ENCODE results near the gene CNTN5.

The CNTN5 gene

DNA sequence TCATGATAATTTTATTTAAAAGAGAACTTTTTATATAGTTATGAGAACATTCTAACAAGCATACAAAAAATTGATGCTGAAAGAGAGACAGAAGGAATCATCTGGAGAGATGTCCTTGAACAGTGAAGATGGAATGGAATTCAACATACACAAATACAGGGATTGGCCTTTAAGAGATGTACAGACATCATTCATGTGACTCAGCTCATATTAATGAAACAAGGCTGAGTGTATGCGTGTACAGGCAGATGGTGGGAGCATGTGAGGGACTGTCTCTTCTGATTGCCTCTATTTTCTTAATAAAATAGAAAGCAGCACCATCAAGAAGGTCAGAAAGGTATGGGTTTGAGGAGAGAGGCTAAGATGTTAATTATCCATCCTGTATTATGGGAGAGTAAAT lies 793.3 kb downstream of the CNTN5 start:
- no peak for ATAC-seq
- TF ChIP-seq, protein P1, sequence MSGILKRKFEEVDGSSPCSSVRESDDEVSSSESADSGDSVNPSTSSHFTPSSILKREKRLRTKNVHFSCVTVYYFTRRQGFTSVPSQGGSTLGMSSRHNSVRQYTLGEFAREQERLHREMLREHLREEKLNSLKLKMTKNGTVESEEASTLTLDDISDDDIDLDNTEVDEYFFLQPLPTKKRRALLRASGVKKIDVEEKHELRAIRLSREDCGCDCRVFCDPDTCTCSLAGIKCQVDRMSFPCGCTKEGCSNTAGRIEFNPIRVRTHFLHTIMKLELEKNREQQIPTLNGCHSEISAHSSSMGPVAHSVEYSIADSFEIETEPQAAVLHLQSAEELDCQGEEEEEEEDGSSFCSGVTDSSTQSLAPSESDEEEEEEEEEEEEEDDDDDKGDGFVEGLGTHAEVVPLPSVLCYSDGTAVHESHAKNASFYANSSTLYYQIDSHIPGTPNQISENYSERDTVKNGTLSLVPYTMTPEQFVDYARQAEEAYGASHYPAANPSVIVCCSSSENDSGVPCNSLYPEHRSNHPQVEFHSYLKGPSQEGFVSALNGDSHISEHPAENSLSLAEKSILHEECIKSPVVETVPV (CRISPR knock-in tag; IDR thresholded peaks at IDR 0.05): no peak
- TF ChIP-seq CSDC2 (CRISPR knock-in tag; IDR thresholded peaks at IDR 0.05): no peak
- no peak for TF ChIP-seq BACH2 (CRISPR knock-in tag; IDR thresholded peaks at IDR 0.05; ENCODE audit: borderline replicate concordance)
- no peak for TF ChIP-seq ZC3H10 (CRISPR knock-in tag; IDR thresholded peaks at IDR 0.05)
- TF ChIP-seq TCF4 (CRISPR knock-in tag; IDR thresholded peaks at IDR 0.05; ENCODE audit: borderline replicate concordance): no peak
- no peak for TF ChIP-seq GLIS3 (CRISPR knock-in tag; IDR thresholded peaks at IDR 0.05)

DNA sequence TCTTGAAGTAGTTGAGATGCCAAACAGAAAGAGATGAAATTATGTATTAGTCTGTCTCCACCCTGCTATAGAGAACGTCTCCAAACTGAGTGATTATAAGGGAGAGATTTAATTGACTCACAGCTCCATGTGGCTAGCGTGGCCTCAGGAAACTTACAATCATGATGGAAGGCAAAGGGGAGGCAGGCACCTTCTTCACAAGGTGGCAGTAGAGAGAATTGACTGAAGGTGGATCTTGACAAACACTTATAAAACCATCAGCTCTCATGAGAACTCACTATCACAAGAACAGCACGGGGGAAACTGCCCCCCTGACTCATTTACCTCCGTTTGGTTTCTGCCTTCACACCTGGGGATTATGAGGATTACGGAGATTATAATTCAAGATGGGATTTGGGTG lies 794.0 kb downstream of the CNTN5 start:
- no peak for TF ChIP-seq ESRRG (CRISPR knock-in tag; IDR thresholded peaks at IDR 0.05)
- TF ChIP-seq, protein P2, sequence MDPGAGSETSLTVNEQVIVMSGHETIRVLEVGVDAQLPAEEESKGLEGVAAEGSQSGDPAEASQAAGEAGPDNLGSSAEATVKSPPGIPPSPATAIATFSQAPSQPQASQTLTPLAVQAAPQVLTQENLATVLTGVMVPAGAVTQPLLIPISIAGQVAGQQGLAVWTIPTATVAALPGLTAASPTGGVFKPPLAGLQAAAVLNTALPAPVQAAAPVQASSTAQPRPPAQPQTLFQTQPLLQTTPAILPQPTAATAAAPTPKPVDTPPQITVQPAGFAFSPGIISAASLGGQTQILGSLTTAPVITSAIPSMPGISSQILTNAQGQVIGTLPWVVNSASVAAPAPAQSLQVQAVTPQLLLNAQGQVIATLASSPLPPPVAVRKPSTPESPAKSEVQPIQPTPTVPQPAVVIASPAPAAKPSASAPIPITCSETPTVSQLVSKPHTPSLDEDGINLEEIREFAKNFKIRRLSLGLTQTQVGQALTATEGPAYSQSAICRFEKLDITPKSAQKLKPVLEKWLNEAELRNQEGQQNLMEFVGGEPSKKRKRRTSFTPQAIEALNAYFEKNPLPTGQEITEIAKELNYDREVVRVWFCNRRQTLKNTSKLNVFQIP (CRISPR knock-in tag; IDR thresholded peaks at IDR 0.05; ENCODE audit: borderline replicate concordance, low read depth): no peak
- TF ChIP-seq ZFP3 (CRISPR knock-in tag; IDR thresholded peaks at IDR 0.05): no peak
- no peak for TF ChIP-seq BACH2 (CRISPR knock-in tag; IDR thresholded peaks at IDR 0.05; ENCODE audit: borderline replicate concordance)
- TF ChIP-seq, protein P3, sequence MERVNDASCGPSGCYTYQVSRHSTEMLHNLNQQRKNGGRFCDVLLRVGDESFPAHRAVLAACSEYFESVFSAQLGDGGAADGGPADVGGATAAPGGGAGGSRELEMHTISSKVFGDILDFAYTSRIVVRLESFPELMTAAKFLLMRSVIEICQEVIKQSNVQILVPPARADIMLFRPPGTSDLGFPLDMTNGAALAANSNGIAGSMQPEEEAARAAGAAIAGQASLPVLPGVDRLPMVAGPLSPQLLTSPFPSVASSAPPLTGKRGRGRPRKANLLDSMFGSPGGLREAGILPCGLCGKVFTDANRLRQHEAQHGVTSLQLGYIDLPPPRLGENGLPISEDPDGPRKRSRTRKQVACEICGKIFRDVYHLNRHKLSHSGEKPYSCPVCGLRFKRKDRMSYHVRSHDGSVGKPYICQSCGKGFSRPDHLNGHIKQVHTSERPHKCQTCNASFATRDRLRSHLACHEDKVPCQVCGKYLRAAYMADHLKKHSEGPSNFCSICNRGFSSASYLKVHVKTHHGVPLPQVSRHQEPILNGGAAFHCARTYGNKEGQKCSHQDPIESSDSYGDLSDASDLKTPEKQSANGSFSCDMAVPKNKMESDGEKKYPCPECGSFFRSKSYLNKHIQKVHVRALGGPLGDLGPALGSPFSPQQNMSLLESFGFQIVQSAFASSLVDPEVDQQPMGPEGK (CRISPR knock-in tag; IDR thresholded peaks at IDR 0.05; ENCODE audit: borderline replicate concordance): no peak
- no peak for TF ChIP-seq ZNF70 (CRISPR knock-in tag; IDR thresholded peaks at IDR 0.05)
- TF ChIP-seq, protein P4, sequence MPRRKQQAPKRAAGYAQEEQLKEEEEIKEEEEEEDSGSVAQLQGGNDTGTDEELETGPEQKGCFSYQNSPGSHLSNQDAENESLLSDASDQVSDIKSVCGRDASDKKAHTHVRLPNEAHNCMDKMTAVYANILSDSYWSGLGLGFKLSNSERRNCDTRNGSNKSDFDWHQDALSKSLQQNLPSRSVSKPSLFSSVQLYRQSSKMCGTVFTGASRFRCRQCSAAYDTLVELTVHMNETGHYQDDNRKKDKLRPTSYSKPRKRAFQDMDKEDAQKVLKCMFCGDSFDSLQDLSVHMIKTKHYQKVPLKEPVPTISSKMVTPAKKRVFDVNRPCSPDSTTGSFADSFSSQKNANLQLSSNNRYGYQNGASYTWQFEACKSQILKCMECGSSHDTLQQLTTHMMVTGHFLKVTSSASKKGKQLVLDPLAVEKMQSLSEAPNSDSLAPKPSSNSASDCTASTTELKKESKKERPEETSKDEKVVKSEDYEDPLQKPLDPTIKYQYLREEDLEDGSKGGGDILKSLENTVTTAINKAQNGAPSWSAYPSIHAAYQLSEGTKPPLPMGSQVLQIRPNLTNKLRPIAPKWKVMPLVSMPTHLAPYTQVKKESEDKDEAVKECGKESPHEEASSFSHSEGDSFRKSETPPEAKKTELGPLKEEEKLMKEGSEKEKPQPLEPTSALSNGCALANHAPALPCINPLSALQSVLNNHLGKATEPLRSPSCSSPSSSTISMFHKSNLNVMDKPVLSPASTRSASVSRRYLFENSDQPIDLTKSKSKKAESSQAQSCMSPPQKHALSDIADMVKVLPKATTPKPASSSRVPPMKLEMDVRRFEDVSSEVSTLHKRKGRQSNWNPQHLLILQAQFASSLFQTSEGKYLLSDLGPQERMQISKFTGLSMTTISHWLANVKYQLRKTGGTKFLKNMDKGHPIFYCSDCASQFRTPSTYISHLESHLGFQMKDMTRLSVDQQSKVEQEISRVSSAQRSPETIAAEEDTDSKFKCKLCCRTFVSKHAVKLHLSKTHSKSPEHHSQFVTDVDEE (CRISPR knock-in tag; IDR thresholded peaks at IDR 0.05): no peak
- no peak for TF ChIP-seq GLIS3 (CRISPR knock-in tag; IDR thresholded peaks at IDR 0.05)
- TF ChIP-seq ZC3H10 (CRISPR knock-in tag; IDR thresholded peaks at IDR 0.05): no peak
- no peak for TF ChIP-seq OSR1 (CRISPR knock-in tag; IDR thresholded peaks at IDR 0.05)
- TF ChIP-seq, protein P5, sequence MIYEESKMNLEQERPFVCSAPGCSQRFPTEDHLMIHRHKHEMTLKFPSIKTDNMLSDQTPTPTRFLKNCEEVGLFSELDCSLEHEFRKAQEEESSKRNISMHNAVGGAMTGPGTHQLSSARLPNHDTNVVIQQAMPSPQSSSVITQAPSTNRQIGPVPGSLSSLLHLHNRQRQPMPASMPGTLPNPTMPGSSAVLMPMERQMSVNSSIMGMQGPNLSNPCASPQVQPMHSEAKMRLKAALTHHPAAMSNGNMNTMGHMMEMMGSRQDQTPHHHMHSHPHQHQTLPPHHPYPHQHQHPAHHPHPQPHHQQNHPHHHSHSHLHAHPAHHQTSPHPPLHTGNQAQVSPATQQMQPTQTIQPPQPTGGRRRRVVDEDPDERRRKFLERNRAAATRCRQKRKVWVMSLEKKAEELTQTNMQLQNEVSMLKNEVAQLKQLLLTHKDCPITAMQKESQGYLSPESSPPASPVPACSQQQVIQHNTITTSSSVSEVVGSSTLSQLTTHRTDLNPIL (CRISPR knock-in tag; IDR thresholded peaks at IDR 0.05; ENCODE audit: low read depth): no peak
- no peak for TF ChIP-seq RARB (CRISPR knock-in tag; IDR thresholded peaks at IDR 0.05)
- ATAC-seq: no peak

DNA sequence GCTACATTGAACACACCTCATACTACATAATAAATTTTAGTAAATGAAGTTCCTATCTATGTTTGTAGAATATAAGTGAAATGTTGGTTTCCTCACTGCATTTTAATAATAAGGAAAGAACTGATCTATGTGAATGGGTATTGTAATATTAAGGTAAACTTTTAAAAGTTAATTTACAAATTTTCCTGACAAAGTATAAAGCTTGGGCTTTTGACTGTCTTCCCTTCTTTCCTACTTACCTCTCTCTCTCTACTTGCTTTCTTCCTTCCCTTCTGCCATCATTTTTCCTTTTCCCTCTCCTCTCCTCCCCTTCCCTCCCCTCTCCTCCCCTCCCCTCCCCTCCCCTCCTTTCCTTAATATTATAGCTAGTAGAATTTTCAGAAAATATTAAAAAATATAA lies 798.2 kb downstream of the CNTN5 start:
- no peak for TF ChIP-seq ISL1 (CRISPR knock-in tag; IDR thresholded peaks at IDR 0.05)
- no peak for TF ChIP-seq PPARA (CRISPR knock-in tag; IDR thresholded peaks at IDR 0.05; ENCODE audit: borderline replicate concordance)
- TF ChIP-seq TCF4 (CRISPR knock-in tag; IDR thresholded peaks at IDR 0.05; ENCODE audit: borderline replicate concordance): no peak
- TF ChIP-seq TOX (CRISPR knock-in tag; IDR thresholded peaks at IDR 0.05; ENCODE audit: borderline replicate concordance): no peak
- no peak for TF ChIP-seq ZNF8 (CRISPR knock-in tag; IDR thresholded peaks at IDR 0.05)
- TF ChIP-seq SNAI2 (CRISPR knock-in tag; IDR thresholded peaks at IDR 0.05): no peak
- TF ChIP-seq, protein P5 (CRISPR knock-in tag; IDR thresholded peaks at IDR 0.05; ENCODE audit: low read depth): no peak
- TF ChIP-seq BACH2 (CRISPR knock-in tag; IDR thresholded peaks at IDR 0.05; ENCODE audit: borderline replicate concordance): no peak
- TF ChIP-seq RARB (CRISPR knock-in tag; IDR thresholded peaks at IDR 0.05): no peak
- TF ChIP-seq, protein P2 (CRISPR knock-in tag; IDR thresholded peaks at IDR 0.05; ENCODE audit: borderline replicate concordance, low read depth): no peak
- no peak for TF ChIP-seq CSDC2 (CRISPR knock-in tag; IDR thresholded peaks at IDR 0.05)
- TF ChIP-seq OSR1 (CRISPR knock-in tag; IDR thresholded peaks at IDR 0.05): no peak
- TF ChIP-seq GLIS3 (CRISPR knock-in tag; IDR thresholded peaks at IDR 0.05): no peak
- no peak for TF ChIP-seq ZNF565 (CRISPR knock-in tag; conservative IDR thresholded peaks at IDR 0.05; ENCODE audit: low read depth)
- TF ChIP-seq ESRRG (CRISPR knock-in tag; IDR thresholded peaks at IDR 0.05): no peak
- TF ChIP-seq ZFP3 (CRISPR knock-in tag; IDR thresholded peaks at IDR 0.05): no peak
- TF ChIP-seq ZC3H10 (CRISPR knock-in tag; IDR thresholded peaks at IDR 0.05): no peak
- TF ChIP-seq, protein P3 (CRISPR knock-in tag; IDR thresholded peaks at IDR 0.05; ENCODE audit: borderline replicate concordance): no peak
- ATAC-seq: no peak

Measured in SK-N-SH treated with all-trans-retinoic acid at 6 μM for 48 hours (cell line).